Calu3 (cell line): ENCODE measurements around the gene ABAT. TPM values are rescaled to one million over a fixed set of nuclear protein-coding genes. Genes with fewer than 3 reads are reported as not detected.

Experiments used
- BruUV-seq: library from RNA; stranded (reverse); fragments of 400-500 nt; replicated peaks from 2 replicates; lab custom pipeline; 2021; lab: Mats Ljungman, UMichigan
- CTCF ChIA-PET: fragments of 300-600 bp; sonication (Branson Sonifier 250); formaldehyde crosslinking; loops from one replicate; lab custom pipeline; 2022; ENCODE audit warnings: antibody characterized with exemption; lab: Charles Lee
- DNase-seq: peaks from one replicate; pipeline ENCODE4 v3.0.0; 2022
- H3K27ac Mint-ChIP-seq: one replicate; pipeline ENCODE4 v1.8.0; 2022; ENCODE audit warnings: mixed read lengths; ENCODE audit not compliant: unreplicated experiment
- H3K27me3 Mint-ChIP-seq: one replicate; pipeline ENCODE4 v1.8.0; 2022; ENCODE audit warnings: mixed read lengths; ENCODE audit not compliant: unreplicated experiment
- H3K36me3 Mint-ChIP-seq: one replicate; pipeline ENCODE4 v1.8.0; 2022; ENCODE audit warnings: mild to moderate bottlenecking, moderate library complexity, mixed read lengths; ENCODE audit not compliant: insufficient read depth, unreplicated experiment
- H3K4me1 Mint-ChIP-seq: one replicate; pipeline ENCODE4 v1.8.0; 2022; ENCODE audit warnings: mild to moderate bottlenecking, low read depth, mixed read lengths; ENCODE audit not compliant: unreplicated experiment
- H3K4me3 Mint-ChIP-seq: one replicate; pipeline ENCODE4 v1.8.0; 2022; ENCODE audit warnings: mild to moderate bottlenecking, low read depth, moderate library complexity, mixed read lengths; ENCODE audit not compliant: unreplicated experiment
- H3K9me3 Mint-ChIP-seq: one replicate; pipeline ENCODE4 v1.8.0; 2022; ENCODE audit warnings: low read depth, mixed read lengths; ENCODE audit not compliant: unreplicated experiment
- intact Hi-C: fragments of 100-400 bp; cut with micrococcal nuclease; formaldehyde crosslinking; loops from one replicate; pipeline ENCODE4 v1.10.0; 2022; ENCODE audit not compliant: unreplicated experiment
- total RNA-seq: library from RNA; stranded (reverse); gene quantifications from 2 replicates; pipeline ENCODE4 v1.2.3, GENCODE V29; 2022
- TF ChIP-seq, protein P1 (sequence below): fragments of 200-600 bp; IDR thresholded peaks from one replicate; pipeline ENCODE4 v1.8.0; 2022; ENCODE audit warnings: antibody characterized with exemption; ENCODE audit not compliant: unreplicated experiment

The ABAT gene
- total RNA-seq, 1 experiment from 2014 or later, result 12.6 TPM

GRCh38 chr16:8642146-8642545, 32.3 kb upstream of the ABAT start:
- no peak overlapping the region for H3K4me3 Mint-ChIP-seq
- no peaks in the 10 kb centered on the region for H3K4me1 Mint-ChIP-seq

DNA sequence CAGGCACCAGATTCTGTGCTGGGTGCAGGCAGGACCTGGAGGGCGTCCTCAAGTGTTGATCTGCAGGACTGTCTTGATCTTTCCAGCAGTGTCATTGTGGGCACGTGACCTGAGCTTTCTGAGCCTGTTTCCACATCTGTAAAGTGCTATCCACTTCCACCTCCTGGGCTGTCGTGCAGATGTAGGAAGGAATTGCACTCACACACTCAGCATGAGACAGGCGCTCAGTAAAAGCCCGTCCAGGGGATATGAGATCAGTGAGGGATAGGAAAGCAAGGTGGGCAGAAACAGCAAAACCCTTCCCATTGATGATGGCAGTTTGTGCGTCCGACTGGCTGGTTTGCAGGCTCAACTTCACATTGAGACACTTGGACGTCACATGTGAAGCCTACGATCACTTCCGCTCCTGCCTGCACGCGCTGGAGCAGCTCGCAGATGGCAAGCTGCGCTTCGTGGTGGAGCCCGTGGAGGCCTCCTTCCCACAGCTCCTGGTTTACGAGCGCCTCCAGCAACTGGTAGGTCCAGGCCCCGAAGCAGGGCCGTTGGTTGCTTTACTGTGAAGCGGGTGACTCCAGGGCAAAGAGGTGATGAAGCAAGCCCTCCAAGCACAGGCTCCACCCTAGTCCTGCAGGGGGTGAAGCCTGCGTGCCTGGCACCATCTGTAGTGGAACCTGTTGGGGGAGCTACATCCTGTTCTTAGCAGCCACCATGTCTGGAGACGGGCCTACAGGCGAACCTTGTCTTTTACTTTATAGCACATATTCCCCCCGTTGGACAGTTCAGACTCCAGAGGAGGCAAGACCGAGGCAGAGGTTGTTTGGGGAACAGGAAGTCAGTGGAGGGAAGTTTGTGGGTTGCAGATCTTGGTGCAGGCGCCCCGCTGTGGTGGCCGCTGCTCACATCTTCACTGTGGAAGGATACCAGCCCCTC, 29.9 kb upstream of the ABAT start:
- TF ChIP-seq, protein P1, sequence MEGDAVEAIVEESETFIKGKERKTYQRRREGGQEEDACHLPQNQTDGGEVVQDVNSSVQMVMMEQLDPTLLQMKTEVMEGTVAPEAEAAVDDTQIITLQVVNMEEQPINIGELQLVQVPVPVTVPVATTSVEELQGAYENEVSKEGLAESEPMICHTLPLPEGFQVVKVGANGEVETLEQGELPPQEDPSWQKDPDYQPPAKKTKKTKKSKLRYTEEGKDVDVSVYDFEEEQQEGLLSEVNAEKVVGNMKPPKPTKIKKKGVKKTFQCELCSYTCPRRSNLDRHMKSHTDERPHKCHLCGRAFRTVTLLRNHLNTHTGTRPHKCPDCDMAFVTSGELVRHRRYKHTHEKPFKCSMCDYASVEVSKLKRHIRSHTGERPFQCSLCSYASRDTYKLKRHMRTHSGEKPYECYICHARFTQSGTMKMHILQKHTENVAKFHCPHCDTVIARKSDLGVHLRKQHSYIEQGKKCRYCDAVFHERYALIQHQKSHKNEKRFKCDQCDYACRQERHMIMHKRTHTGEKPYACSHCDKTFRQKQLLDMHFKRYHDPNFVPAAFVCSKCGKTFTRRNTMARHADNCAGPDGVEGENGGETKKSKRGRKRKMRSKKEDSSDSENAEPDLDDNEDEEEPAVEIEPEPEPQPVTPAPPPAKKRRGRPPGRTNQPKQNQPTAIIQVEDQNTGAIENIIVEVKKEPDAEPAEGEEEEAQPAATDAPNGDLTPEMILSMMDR, result no peak
- Mint-ChIP-seq H3K27me3 (no peaks in the 10 kb centered on the region), H3K9me3 (no peaks in the 10 kb centered on the region), H3K36me3 (peaks cover 67% of the 10 kb centered on the region), H3K27ac (no peak overlapping the region), H3K4me3 (no peak overlapping the region), H3K4me1 (no peaks in the 10 kb centered on the region)
- intact Hi-C loops, result no loop called here
- no TSS peak for BruUV-seq
- CTCF ChIA-PET, result no interaction called here
- DNase-seq, result no peak

More at GRCh38 chr16:8642146-8642545, 32.3 kb upstream of the ABAT start:
- no peak overlapping the region for H3K27ac Mint-ChIP-seq
- intact Hi-C loops, result no loop called here
- no peak for DNase-seq
- peaks cover 57% of the 10 kb centered on the region for H3K36me3 Mint-ChIP-seq
- H3K9me3 Mint-ChIP-seq, result no peaks in the 10 kb centered on the region
- TF ChIP-seq, protein P1, result no peak
- no TSS peak for BruUV-seq
- H3K27me3 Mint-ChIP-seq, result no peaks in the 10 kb centered on the region
- CTCF ChIA-PET, result no interaction called here

DNA sequence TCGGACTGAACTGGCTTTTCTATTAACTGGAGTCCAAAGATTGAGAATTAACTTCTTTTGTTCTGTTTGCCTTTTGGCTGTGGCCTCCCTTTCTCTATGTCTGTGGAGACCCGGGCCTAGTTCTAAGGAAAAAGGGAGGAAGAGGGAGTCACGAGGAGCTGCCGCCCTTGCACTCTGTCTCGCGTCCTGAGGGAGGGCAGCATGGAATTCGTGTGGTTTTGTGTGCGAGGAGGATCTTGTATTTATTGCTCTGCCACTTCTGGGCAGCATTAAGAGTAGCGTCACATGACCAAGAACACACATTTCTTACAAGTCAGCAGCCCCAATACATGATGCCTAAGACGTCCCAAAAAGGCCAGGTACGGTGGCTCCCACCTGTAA, 29.3 kb upstream of the ABAT start:
- no TSS peak for BruUV-seq
- DNase-seq, result no peak
- H3K4me3 Mint-ChIP-seq, result no peak overlapping the region
- H3K9me3 Mint-ChIP-seq, result no peaks in the 10 kb centered on the region
- peaks cover 62% of the 10 kb centered on the region for H3K36me3 Mint-ChIP-seq
- no peaks in the 10 kb centered on the region for H3K27me3 Mint-ChIP-seq
- H3K27ac Mint-ChIP-seq, result no peak overlapping the region
- intact Hi-C loops, result no loop called here
- CTCF ChIA-PET, result no interaction called here
- TF ChIP-seq, protein P1, result no peak
- no peaks in the 10 kb centered on the region for H3K4me1 Mint-ChIP-seq

DNA sequence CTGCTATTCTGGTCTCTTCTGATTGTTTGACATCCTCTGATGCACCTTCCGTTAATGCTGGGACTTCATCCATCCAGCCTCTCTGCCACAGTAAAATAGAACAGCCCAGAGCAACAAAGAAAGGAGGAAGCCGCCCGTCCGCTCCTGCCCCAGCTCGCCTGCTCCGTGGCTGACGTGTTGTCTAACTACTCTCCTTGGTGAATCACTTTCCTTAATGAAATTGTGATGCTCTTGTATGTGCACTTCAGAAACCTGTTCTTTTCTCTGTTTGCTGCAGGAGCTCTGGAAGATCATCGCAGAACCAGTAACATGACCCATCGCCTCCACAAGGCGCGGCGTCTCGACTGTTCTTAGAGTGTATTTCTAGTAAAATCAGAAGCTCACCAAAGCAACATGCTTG, 28.6 kb upstream of the ABAT start:
- intact Hi-C loops, result no loop called here
- BruUV-seq, result no TSS peak
- H3K4me1 Mint-ChIP-seq, result no peaks in the 10 kb centered on the region
- CTCF ChIA-PET, result no interaction called here
- TF ChIP-seq, protein P1, result no peak
- peaks cover 61% of the 10 kb centered on the region for H3K36me3 Mint-ChIP-seq
- no peaks in the 10 kb centered on the region for H3K9me3 Mint-ChIP-seq
- H3K27ac Mint-ChIP-seq, result no peak overlapping the region
- no peak overlapping the region for H3K4me3 Mint-ChIP-seq
- no peak for DNase-seq
- H3K27me3 Mint-ChIP-seq, result no peaks in the 10 kb centered on the region
